K562 (cell line): Measurements from ENCODE around the gene NABP1. TPM values are rescaled to one million over a fixed set of nuclear protein-coding genes. Genes with fewer than 3 reads are reported as not detected.

Experiments used
- HCFC1 ChIP-seq: IDR thresholded peaks from 2 replicates; pipeline ENCODE4 v1.6.1; 2012; ENCODE audit warnings: low read depth, low read length, improper control_type of control experiment
- KHSRP ChIP-seq: fragments of 450-650 bp; IDR thresholded peaks from 2 replicates; pipeline ENCODE4 v1.6.1; 2017
- MAFF ChIP-seq: IDR thresholded peaks from 2 replicates; pipeline ENCODE4 v1.6.1; 2012; ENCODE audit warnings: low read length, improper control_type of control experiment
- MCM2 ChIP-seq: fragments of 450-650 bp; IDR thresholded peaks from 2 replicates; pipeline ENCODE4 v1.6.1; 2017; ENCODE audit warnings: low read depth, mild to moderate bottlenecking
- PHF20 ChIP-seq: fragments of 450-650 bp; IDR thresholded peaks from 2 replicates; pipeline ENCODE4 v1.6.1; 2018; ENCODE audit not compliant: partially characterized antibody
- SMAD1 ChIP-seq: fragments of 150-350 bp; IDR thresholded peaks from 2 replicates; pipeline ENCODE4 v1.6.1; 2014; ENCODE audit warnings: low read length, low read depth; ENCODE audit not compliant: partially characterized antibody
- SMAD2 ChIP-seq: fragments of 150-350 bp; IDR thresholded peaks from 2 replicates; pipeline ENCODE4 v1.6.1; 2014; ENCODE audit warnings: low read depth, mild to moderate bottlenecking, low read length
- SP1 ChIP-seq: sonication (generic); formaldehyde crosslinking; IDR thresholded peaks from 2 replicates; pipeline ENCODE4 v1.8.1; 2022; ENCODE audit warnings: mild to moderate bottlenecking, missing genetic modification reagents
- SRSF1 ChIP-seq: fragments of 200-400 bp; formaldehyde crosslinking; IDR thresholded peaks from 2 replicates; pipeline ENCODE4 v1.6.1; 2017; ENCODE audit warnings: mild to moderate bottlenecking, low read depth, low read length, moderate library complexity
- TBL1XR1 ChIP-seq, 2 experiments: IDR thresholded peaks; 2 replicates each; pipeline ENCODE4 v1.6.1; 2012; ENCODE audit warnings: improper control_type of control experiment in 2 of 2, low read length in 2 of 2, mild to moderate bottlenecking in 1 of 2
- WHSC1 ChIP-seq: IDR thresholded peaks from one replicate; pipeline ENCODE4 v1.6.1; 2012; ENCODE audit warnings: low read length, control low read depth, inconsistent platforms
- ZNF282 ChIP-seq: sonication (generic); formaldehyde crosslinking; IDR thresholded peaks from 2 replicates; pipeline ENCODE4 v1.8.1; 2023; ENCODE audit warnings: missing genetic modification reagents
- ZNF507 ChIP-seq: conservative IDR thresholded peaks from 2 replicates; pipeline ENCODE4 v1.6.1; 2017; ENCODE audit warnings: missing genetic modification characterization, missing compliant biosample characterization
- ZNF57 ChIP-seq: fragments of 450-650 bp; formaldehyde crosslinking; IDR thresholded peaks from 2 replicates; pipeline ENCODE4 v1.4.0; 2020; ENCODE audit warnings: mild to moderate bottlenecking, moderate library complexity
- ZNF696 ChIP-seq: fragments of 250-450 bp; sonication (Bioruptor Pico); conservative IDR thresholded peaks from 2 replicates; pipeline ENCODE4 v1.4.0; 2020; ENCODE audit warnings: mild to moderate bottlenecking, moderate library complexity
- ZNF785 ChIP-seq: fragments of 250-450 bp; sonication (Bioruptor Pico); IDR thresholded peaks from 2 replicates; pipeline ENCODE4 v1.4.0; 2020; ENCODE audit warnings: mild to moderate bottlenecking
- polyA plus RNA-seq, 8 experiments: library from polyadenylated mRNA; depleted of rRNA in 4 of 8; stranded (reverse) in 5 of 8; unstranded in 3 of 8; fragments of >200 nt; fragmentation: Nextera tagmentation in 2 of 8; fragmentation: Illumina TruSeq in 1 of 8; extraction: Ambion mirVana in 2 of 8; extraction: Trizol in 1 of 8; gene quantifications; 2 replicates each; pipeline versions ENCODE4 v1.2.1 to v1.2.3, GENCODE V29; 2011 to 2014; ENCODE audit warnings: inconsistent platforms in 1 of 8, missing spikeins in 1 of 8
- total RNA-seq, 7 experiments: library from RNA; depleted of rRNA in 6 of 7; stranded (reverse); fragments of >200 nt in 6 of 7; fragmentation: Illumina TruSeq in 2 of 7; extraction: Trizol in 2 of 7; gene quantifications; 2 replicates each; pipeline versions ENCODE4 v1.2.1 to v1.2.3, GENCODE V29; 2011 to 2021; ENCODE audit warnings: low replicate concordance in 1 of 7
- TF ChIP-seq, protein P1 (sequence below): fragments of 150-350 bp; IDR thresholded peaks from 2 replicates; pipeline ENCODE4 v1.6.1; 2014; ENCODE audit warnings: low read depth, mild to moderate bottlenecking, low read length, borderline replicate concordance
- TF ChIP-seq, protein P2 (sequence below): fragments of 250-450 bp; sonication (Bioruptor Pico); IDR thresholded peaks from 2 replicates; pipeline ENCODE4 v1.4.0; 2020; ENCODE audit warnings: mild to moderate bottlenecking
- TF ChIP-seq, protein P3 (sequence below): fragments of 250-450 bp; sonication (Bioruptor Pico); IDR thresholded peaks from 2 replicates; pipeline ENCODE4 v1.8.0; 2021; ENCODE audit warnings: borderline replicate concordance, mild to moderate bottlenecking, moderate library complexity; ENCODE audit not compliant: poor library complexity, severe bottlenecking
- TF ChIP-seq, protein P4 (sequence below): sonication (generic); formaldehyde crosslinking; IDR thresholded peaks from 2 replicates; pipeline ENCODE4 v1.8.0; 2023; ENCODE audit warnings: mild to moderate bottlenecking, missing genetic modification reagents

The NABP1 gene
- total and polyA plus RNA-seq, 9 of the 15 experiments (the other 6 are each of a cell fraction or from before 2014, with no cell fraction given) = 12.8 to 44.0 (median 20.2) TPM

DNA sequence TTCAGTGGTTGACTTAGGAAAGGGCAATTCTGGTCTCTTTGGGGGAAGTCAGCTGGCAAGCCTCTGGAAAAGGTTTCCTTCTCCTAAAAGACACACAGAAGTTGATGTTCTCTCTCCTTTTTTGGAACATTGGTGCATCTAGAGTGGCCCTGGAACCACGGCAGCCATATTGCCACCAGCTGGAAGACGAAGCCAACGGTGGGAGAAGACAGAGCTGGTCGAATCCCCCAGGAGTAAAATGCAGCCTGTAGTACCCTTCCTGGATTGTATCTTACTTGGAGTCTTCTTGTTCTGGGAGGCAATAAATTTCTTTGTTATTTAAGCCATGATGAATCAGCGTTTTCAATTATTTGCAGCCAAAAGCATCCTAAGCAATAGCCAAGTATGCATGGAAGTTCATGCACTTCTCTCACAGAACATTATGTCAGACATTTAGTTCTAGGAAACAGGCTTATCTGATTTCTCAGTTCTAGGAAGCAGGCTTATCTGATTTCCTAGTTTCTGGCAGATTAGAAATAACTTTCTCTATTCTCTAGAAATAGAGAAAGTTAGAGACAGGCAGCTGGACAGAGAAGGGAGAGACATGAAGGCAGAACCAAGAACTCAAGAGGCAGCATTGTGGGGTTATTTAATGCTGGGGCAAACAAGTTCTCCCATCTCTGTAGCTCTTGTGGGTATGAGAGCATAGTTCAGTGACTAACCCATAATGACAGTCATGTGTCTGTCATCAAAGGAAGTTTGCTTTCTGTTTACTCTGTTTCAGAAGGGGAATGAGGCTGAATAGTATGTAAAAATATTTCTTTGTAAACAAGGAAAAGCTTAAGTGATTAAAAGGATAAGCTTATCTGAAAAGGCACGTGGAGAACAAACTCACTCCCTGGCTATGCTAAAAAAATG lies 40.5 kb upstream of the NABP1 start (continued):
- peak; percentile 86 for TF ChIP-seq SMAD1
- TF ChIP-seq ZNF507 (tag) = no peak
- no peak for TF ChIP-seq ZNF57 (CRISPR knock-in tag)
- TF ChIP-seq SRSF1 = no peak
- no peak for TF ChIP-seq SMAD2
- TF ChIP-seq PHF20 = no peak
- TF ChIP-seq TBL1XR1 (IDR thresholded peaks at IDR 0.05; ENCODE audit: low read length in 2 of 2) = peak in 1 of 2 experiments; percentile 74; a peak in 2 of 4 replicates
- no peak for TF ChIP-seq KHSRP
- TF ChIP-seq MAFF = peak; percentile 83
- TF ChIP-seq, protein P1, sequence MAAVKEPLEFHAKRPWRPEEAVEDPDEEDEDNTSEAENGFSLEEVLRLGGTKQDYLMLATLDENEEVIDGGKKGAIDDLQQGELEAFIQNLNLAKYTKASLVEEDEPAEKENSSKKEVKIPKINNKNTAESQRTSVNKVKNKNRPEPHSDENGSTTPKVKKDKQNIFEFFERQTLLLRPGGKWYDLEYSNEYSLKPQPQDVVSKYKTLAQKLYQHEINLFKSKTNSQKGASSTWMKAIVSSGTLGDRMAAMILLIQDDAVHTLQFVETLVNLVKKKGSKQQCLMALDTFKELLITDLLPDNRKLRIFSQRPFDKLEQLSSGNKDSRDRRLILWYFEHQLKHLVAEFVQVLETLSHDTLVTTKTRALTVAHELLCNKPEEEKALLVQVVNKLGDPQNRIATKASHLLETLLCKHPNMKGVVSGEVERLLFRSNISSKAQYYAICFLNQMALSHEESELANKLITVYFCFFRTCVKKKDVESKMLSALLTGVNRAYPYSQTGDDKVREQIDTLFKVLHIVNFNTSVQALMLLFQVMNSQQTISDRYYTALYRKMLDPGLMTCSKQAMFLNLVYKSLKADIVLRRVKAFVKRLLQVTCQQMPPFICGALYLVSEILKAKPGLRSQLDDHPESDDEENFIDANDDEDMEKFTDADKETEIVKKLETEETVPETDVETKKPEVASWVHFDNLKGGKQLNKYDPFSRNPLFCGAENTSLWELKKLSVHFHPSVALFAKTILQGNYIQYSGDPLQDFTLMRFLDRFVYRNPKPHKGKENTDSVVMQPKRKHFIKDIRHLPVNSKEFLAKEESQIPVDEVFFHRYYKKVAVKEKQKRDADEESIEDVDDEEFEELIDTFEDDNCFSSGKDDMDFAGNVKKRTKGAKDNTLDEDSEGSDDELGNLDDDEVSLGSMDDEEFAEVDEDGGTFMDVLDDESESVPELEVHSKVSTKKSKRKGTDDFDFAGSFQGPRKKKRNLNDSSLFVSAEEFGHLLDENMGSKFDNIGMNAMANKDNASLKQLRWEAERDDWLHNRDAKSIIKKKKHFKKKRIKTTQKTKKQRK = no peak
- TF ChIP-seq, protein P2, sequence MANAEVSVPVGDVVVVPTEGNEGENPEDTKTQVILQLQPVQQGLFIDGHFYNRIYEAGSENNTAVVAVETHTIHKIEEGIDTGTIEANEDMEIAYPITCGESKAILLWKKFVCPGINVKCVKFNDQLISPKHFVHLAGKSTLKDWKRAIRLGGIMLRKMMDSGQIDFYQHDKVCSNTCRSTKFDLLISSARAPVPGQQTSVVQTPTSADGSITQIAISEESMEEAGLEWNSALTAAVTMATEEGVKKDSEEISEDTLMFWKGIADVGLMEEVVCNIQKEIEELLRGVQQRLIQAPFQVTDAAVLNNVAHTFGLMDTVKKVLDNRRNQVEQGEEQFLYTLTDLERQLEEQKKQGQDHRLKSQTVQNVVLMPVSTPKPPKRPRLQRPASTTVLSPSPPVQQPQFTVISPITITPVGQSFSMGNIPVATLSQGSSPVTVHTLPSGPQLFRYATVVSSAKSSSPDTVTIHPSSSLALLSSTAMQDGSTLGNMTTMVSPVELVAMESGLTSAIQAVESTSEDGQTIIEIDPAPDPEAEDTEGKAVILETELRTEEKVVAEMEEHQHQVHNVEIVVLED = no peak
- TF ChIP-seq, protein P3, sequence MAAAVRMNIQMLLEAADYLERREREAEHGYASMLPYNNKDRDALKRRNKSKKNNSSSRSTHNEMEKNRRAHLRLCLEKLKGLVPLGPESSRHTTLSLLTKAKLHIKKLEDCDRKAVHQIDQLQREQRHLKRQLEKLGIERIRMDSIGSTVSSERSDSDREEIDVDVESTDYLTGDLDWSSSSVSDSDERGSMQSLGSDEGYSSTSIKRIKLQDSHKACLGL (CRISPR knock-in tag) = no peak
- TF ChIP-seq HCFC1 = no peak
- no peak for TF ChIP-seq ZNF282 (CRISPR knock-in tag)
- TF ChIP-seq SP1 (CRISPR knock-in tag) = no peak
- no peak for TF ChIP-seq MCM2
- no peak for TF ChIP-seq ZNF785 (CRISPR knock-in tag)
- TF ChIP-seq, protein P4, sequence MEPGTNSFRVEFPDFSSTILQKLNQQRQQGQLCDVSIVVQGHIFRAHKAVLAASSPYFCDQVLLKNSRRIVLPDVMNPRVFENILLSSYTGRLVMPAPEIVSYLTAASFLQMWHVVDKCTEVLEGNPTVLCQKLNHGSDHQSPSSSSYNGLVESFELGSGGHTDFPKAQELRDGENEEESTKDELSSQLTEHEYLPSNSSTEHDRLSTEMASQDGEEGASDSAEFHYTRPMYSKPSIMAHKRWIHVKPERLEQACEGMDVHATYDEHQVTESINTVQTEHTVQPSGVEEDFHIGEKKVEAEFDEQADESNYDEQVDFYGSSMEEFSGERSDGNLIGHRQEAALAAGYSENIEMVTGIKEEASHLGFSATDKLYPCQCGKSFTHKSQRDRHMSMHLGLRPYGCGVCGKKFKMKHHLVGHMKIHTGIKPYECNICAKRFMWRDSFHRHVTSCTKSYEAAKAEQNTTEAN = no peak
- no peak for TF ChIP-seq ZNF696 (CRISPR knock-in tag)
- TF ChIP-seq WHSC1 = no peak
